HEK293 (cell line): Measurements from ENCODE around the gene ZRANB1.

Experiments
- ATF2 ChIP-seq: fragments of 450-650 bp; formaldehyde crosslinking; IDR thresholded peaks from 2 replicates; pipeline ENCODE4 v1.5.1; 2016; ENCODE audit warnings: missing biosample characterization, missing genetic modification characterization, low read depth
- CTCF ChIP-seq: fragments of 450-650 bp; formaldehyde crosslinking; IDR thresholded peaks from 2 replicates; pipeline ENCODE4 v1.5.1; 2016; ENCODE audit warnings: missing biosample characterization, missing genetic modification characterization
- EGR2 ChIP-seq: fragments of 450-650 bp; formaldehyde crosslinking; IDR thresholded peaks from 2 replicates; pipeline ENCODE4 v1.5.1; 2016; ENCODE audit warnings: low read depth, missing biosample characterization, missing genetic modification characterization
- GLIS2 ChIP-seq: fragments of 450-650 bp; formaldehyde crosslinking; IDR thresholded peaks from 2 replicates; pipeline ENCODE4 v1.5.1; 2016; ENCODE audit warnings: missing biosample characterization, missing genetic modification characterization
- HOXC10 ChIP-seq: sonication (generic); formaldehyde crosslinking; IDR thresholded peaks from 2 replicates; pipeline ENCODE4 v1.8.1; 2023; ENCODE audit warnings: mild to moderate bottlenecking, missing genetic modification reagents
- SETDB1 ChIP-seq: IDR thresholded peaks from one replicate; pipeline ENCODE4 v1.6.1; 2017; ENCODE audit warnings: mild to moderate bottlenecking, low read length, moderate library complexity, mixed read lengths; ENCODE audit not compliant: insufficient read length
- TCF7L2 ChIP-seq: IDR thresholded peaks from 2 replicates; pipeline ENCODE4 v1.6.1; 2011; ENCODE audit warnings: low read depth, mild to moderate bottlenecking, inconsistent platforms, low read length, moderate library complexity, borderline replicate concordance
- TRIM28 ChIP-seq: IDR thresholded peaks from 2 replicates; pipeline ENCODE4 v1.6.1; 2011; ENCODE audit warnings: low read length, control low read depth, borderline replicate concordance
- ZBTB1 ChIP-seq: fragments of 450-650 bp; formaldehyde crosslinking; IDR thresholded peaks from 2 replicates; pipeline ENCODE4 v1.5.1; 2016; ENCODE audit warnings: missing biosample characterization, missing genetic modification characterization
- ZBTB7A ChIP-seq: fragments of 450-650 bp; formaldehyde crosslinking; IDR thresholded peaks from 2 replicates; pipeline ENCODE4 v1.5.1; 2016; ENCODE audit warnings: low read depth, missing biosample characterization, missing genetic modification characterization
- ZNF114 ChIP-seq: fragments of 450-650 bp; formaldehyde crosslinking; IDR thresholded peaks from 2 replicates; pipeline ENCODE4 v1.5.0; 2017; ENCODE audit warnings: missing biosample characterization, missing genetic modification characterization
- ZNF155 ChIP-seq: fragments of 450-650 bp; formaldehyde crosslinking; IDR thresholded peaks from 2 replicates; pipeline ENCODE4 v1.5.1; 2016; ENCODE audit warnings: missing biosample characterization, missing genetic modification characterization
- ZNF184 ChIP-seq: fragments of 450-650 bp; IDR thresholded peaks from 2 replicates; pipeline ENCODE4 v1.5.1; 2018; ENCODE audit warnings: missing biosample characterization, mild to moderate bottlenecking, missing genetic modification characterization
- ZNF266 ChIP-seq: fragments of 450-650 bp; formaldehyde crosslinking; IDR thresholded peaks from 2 replicates; pipeline ENCODE4 v1.5.1; 2016; ENCODE audit warnings: missing biosample characterization, missing genetic modification characterization, low read depth
- ZNF324 ChIP-seq: fragments of 450-650 bp; formaldehyde crosslinking; IDR thresholded peaks from 2 replicates; pipeline ENCODE4 v1.5.1; 2016; ENCODE audit warnings: missing biosample characterization, missing genetic modification characterization
- ZNF404 ChIP-seq: fragments of 450-650 bp; formaldehyde crosslinking; IDR thresholded peaks from 2 replicates; pipeline ENCODE4 v1.5.1; 2017; ENCODE audit warnings: missing biosample characterization, missing genetic modification characterization
- ZNF610 ChIP-seq: fragments of 450-650 bp; formaldehyde crosslinking; IDR thresholded peaks from 2 replicates; pipeline ENCODE4 v1.5.1; 2016; ENCODE audit warnings: missing biosample characterization, missing genetic modification characterization, borderline replicate concordance
- ZNF654 ChIP-seq: fragments of 450-650 bp; formaldehyde crosslinking; IDR thresholded peaks from 2 replicates; pipeline ENCODE4 v1.5.1; 2016; ENCODE audit warnings: low read depth, missing biosample characterization, missing genetic modification characterization
- ZXDB ChIP-seq: fragments of 450-650 bp; formaldehyde crosslinking; IDR thresholded peaks from 2 replicates; pipeline ENCODE4 v1.5.1; 2016; ENCODE audit warnings: missing biosample characterization, missing genetic modification characterization
- TF ChIP-seq, protein P1 (sequence below): fragments of 450-650 bp; formaldehyde crosslinking; IDR thresholded peaks from 2 replicates; pipeline ENCODE4 v1.5.1; 2016; ENCODE audit warnings: missing biosample characterization, missing genetic modification characterization
- TF ChIP-seq, protein P2 (sequence below): fragments of 450-650 bp; formaldehyde crosslinking; IDR thresholded peaks from 2 replicates; pipeline ENCODE4 v1.5.1; 2016; ENCODE audit warnings: missing biosample characterization, missing genetic modification characterization
- TF ChIP-seq, protein P3 (sequence below): fragments of 450-650 bp; formaldehyde crosslinking; IDR thresholded peaks from 2 replicates; pipeline ENCODE4 v1.5.1; 2016; ENCODE audit warnings: missing biosample characterization, missing genetic modification characterization
- TF ChIP-seq, protein P4 (sequence below): fragments of 450-650 bp; formaldehyde crosslinking; IDR thresholded peaks from 2 replicates; pipeline ENCODE4 v1.5.1; 2017; ENCODE audit warnings: missing biosample characterization, missing genetic modification characterization

ZRANB1 gene

DNA sequence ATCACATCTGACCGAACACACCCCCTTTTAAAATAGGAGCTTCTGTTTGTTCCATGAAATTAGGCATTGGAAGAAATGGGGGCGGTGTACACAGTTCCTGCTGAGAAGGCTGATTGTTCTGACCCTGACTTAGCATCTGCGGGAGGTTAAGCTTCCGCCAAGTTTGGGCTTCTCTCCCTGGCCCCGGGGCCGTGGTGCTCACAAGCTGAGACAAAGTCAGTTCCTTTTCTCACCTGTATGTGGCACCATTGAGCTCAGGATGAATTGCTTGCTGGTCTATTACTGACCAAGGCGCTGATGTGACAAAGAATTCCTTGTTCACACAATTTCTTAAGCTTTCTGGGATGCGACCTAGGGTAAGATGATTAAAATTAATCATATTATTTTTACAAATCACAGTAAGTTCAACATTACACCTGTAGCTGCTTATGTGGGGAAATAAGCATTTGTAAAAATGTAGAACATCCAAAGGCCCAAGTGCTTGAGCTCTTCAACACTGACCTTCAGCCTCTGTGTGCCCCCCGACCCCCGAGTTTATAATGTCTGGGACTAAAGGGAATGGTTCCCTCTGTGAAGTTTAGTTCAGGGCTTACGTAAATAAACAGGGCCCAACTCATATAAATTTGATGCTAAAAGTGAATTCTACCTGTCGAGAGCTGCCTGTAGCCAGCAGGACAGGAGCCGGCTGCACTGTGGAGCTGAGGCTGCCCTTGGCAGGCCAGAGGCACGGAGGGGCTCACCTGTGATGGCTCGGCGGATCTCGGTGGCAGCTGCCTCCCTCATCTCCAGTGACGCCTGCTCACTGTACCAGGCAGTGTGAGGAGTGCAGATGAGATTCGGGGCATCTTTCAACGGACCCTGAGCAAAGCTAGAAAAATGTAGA is 50.8 kb downstream of the ZRANB1 start (continued):
- TF ChIP-seq GLIS2 (no peak), ZBTB7A (tag by site-specific recombination) (no peak), TRIM28 (no peak), TCF7L2 (no peak), SETDB1 (no peak), CTCF (tag by site-specific recombination) (peak; percentile 51; the same call in 1 of the 2 replicates), ZNF610 (no peak), ZNF404 (tag by site-specific recombination) (no peak), ZXDB (tag by site-specific recombination) (no peak), HOXC10 (CRISPR knock-in tag) (no peak), ZNF155 (tag by site-specific recombination) (no peak), EGR2 (tag by site-specific recombination) (no peak), ZNF184 (tag by site-specific recombination) (no peak), ZNF114 (no peak), ZNF324 (tag by site-specific recombination) (no peak), ZNF266 (tag by site-specific recombination) (no peak), ZNF654 (tag by site-specific recombination) (peak; percentile 43), ATF2 (no peak), ZBTB1 (tag by site-specific recombination) (no peak)
- TF ChIP-seq, protein P1, sequence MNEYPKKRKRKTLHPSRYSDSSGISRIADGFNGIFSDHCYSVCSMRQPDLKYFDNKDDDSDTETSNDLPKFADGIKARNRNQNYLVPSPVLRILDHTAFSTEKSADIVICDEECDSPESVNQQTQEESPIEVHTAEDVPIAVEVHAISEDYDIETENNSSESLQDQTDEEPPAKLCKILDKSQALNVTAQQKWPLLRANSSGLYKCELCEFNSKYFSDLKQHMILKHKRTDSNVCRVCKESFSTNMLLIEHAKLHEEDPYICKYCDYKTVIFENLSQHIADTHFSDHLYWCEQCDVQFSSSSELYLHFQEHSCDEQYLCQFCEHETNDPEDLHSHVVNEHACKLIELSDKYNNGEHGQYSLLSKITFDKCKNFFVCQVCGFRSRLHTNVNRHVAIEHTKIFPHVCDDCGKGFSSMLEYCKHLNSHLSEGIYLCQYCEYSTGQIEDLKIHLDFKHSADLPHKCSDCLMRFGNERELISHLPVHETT (tag by site-specific recombination): no peak
- TF ChIP-seq, protein P2, sequence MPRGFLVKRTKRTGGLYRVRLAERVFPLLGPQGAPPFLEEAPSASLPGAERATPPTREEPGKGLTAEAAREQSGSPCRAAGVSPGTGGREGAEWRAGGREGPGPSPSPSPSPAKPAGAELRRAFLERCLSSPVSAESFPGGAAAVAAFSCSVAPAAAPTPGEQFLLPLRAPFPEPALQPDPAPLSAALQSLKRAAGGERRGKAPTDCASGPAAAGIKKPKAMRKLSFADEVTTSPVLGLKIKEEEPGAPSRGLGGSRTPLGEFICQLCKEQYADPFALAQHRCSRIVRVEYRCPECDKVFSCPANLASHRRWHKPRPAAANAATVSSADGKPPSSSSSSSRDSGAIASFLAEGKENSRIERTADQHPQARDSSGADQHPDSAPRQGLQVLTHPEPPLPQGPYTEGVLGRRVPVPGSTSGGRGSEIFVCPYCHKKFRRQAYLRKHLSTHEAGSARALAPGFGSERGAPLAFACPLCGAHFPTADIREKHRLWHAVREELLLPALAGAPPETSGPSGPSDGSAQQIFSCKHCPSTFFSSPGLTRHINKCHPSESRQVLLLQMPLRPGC (tag by site-specific recombination): no peak
- TF ChIP-seq, protein P3, sequence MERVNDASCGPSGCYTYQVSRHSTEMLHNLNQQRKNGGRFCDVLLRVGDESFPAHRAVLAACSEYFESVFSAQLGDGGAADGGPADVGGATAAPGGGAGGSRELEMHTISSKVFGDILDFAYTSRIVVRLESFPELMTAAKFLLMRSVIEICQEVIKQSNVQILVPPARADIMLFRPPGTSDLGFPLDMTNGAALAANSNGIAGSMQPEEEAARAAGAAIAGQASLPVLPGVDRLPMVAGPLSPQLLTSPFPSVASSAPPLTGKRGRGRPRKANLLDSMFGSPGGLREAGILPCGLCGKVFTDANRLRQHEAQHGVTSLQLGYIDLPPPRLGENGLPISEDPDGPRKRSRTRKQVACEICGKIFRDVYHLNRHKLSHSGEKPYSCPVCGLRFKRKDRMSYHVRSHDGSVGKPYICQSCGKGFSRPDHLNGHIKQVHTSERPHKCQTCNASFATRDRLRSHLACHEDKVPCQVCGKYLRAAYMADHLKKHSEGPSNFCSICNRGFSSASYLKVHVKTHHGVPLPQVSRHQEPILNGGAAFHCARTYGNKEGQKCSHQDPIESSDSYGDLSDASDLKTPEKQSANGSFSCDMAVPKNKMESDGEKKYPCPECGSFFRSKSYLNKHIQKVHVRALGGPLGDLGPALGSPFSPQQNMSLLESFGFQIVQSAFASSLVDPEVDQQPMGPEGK (tag by site-specific recombination): no peak
- TF ChIP-seq, protein P4, sequence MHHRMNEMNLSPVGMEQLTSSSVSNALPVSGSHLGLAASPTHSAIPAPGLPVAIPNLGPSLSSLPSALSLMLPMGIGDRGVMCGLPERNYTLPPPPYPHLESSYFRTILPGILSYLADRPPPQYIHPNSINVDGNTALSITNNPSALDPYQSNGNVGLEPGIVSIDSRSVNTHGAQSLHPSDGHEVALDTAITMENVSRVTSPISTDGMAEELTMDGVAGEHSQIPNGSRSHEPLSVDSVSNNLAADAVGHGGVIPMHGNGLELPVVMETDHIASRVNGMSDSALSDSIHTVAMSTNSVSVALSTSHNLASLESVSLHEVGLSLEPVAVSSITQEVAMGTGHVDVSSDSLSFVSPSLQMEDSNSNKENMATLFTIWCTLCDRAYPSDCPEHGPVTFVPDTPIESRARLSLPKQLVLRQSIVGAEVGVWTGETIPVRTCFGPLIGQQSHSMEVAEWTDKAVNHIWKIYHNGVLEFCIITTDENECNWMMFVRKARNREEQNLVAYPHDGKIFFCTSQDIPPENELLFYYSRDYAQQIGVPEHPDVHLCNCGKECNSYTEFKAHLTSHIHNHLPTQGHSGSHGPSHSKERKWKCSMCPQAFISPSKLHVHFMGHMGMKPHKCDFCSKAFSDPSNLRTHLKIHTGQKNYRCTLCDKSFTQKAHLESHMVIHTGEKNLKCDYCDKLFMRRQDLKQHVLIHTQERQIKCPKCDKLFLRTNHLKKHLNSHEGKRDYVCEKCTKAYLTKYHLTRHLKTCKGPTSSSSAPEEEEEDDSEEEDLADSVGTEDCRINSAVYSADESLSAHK (tag by site-specific recombination): no peak
- TF ChIP-seq, all 188 proteins: peak for 6
